Hepatocyte (in vitro differentiated cells): Measurements from ENCODE around the gene SLC8A1.

Experiments
- CTCF ChIP-seq: fragments of 200-600 bp; sonication (generic); IDR thresholded peaks from 2 replicates; pipeline ENCODE4 v1.5.1; 2016; ENCODE audit warnings: antibody characterized with exemption, mild to moderate bottlenecking; ENCODE audit not compliant: poor library complexity
- EZH2phosphoT487 ChIP-seq: fragments of 200-600 bp; sonication (generic); IDR thresholded peaks from one replicate; pipeline ENCODE4 v1.6.1; 2018; ENCODE audit warnings: antibody characterized with exemption, mild to moderate bottlenecking, low read depth, moderate library complexity; ENCODE audit not compliant: unreplicated experiment, severe bottlenecking

- TF ChIP-seq CTCF (no peak), EZH2phosphoT487 (no peak)
These were observed 402.1 kb downstream of the SLC8A1 start for GRCh38 chr2:40049781-40050180.
